Chondrocyte (in vitro differentiated cells): Measurements from ENCODE around the gene TTLL5. TPM values are rescaled to one million over a fixed set of nuclear protein-coding genes. Genes with fewer than 3 reads are reported as not detected.

Experiments used
- DNase-seq: peaks from one replicate; pipeline ENCODE4 v3.0.0; 2021; ENCODE audit warnings: mixed read lengths, low spot score
- H3K27ac Mint-ChIP-seq: one replicate; pipeline ENCODE4 v1.8.0; 2021; ENCODE audit warnings: mild to moderate bottlenecking, moderate library complexity, mixed read lengths; ENCODE audit not compliant: unreplicated experiment
- H3K27me3 Mint-ChIP-seq: 2 replicates; pipeline ENCODE4 v1.8.0; 2021; ENCODE audit warnings: low read depth, mixed read lengths
- H3K36me3 Mint-ChIP-seq: 2 replicates; pipeline ENCODE4 v1.8.0; 2021; ENCODE audit warnings: low read depth, mixed read lengths
- H3K4me1 Mint-ChIP-seq: 2 replicates; pipeline ENCODE4 v1.8.0; 2021; ENCODE audit warnings: low read depth, mild to moderate bottlenecking, mixed read lengths
- H3K4me3 Mint-ChIP-seq: one replicate; pipeline ENCODE4 v1.8.0; 2021; ENCODE audit warnings: mild to moderate bottlenecking, moderate library complexity, mixed read lengths; ENCODE audit not compliant: unreplicated experiment
- H3K9me3 Mint-ChIP-seq: 2 replicates; pipeline ENCODE4 v1.8.0; 2021; ENCODE audit warnings: low read depth, mixed read lengths
- total RNA-seq: library from RNA; stranded (reverse); gene quantifications from 3 replicates; pipeline ENCODE4 v1.2.1, GENCODE V29; 2021
- TF ChIP-seq, protein P1 (sequence below): fragments of 200-600 bp; sonication (generic); IDR thresholded peaks from 2 replicates; pipeline ENCODE4 v1.5.0; 2021; ENCODE audit warnings: antibody characterized with exemption, mild to moderate bottlenecking, moderate library complexity

Gene TTLL5
- total RNA-seq, 1 donor from 2014 or later: 22.1 TPM

DNA sequence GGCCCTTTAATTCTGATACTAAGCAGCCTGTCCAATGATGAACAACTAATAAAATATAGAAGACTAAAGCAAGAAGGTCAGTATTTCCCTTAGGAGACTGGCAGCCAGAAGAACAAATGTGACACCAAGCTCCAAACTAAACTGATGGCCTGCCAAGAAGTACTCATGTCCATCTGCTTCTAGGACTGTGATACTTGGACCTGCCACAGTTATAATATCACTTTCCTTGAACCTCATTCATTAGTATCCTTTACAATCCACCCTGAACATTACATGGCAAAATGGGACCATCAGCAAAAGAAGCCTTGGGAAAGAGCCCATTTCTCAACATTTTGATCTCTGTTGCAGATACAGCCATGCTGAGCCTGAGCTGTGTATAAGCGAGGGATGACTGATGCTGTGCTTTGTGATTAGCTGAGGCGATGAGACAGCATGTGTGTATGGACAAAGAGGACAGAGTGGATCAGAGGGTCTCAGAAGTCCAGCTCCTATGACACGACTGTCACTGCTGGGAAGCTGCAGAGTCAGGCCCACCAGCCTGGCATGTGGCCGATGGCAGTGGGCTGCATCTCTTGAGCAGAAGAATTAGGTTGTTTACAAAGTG is 246.8 kb downstream of the TTLL5 start:
- Mint-ChIP-seq H3K27me3 (no peaks in the 10 kb centered on the region), H3K4me3 (no peak overlapping the region), H3K36me3 (peaks cover 4% of the 10 kb centered on the region), H3K27ac (no peak overlapping the region), H3K9me3 (no peaks in the 10 kb centered on the region), H3K4me1 (peaks cover 29% of the 10 kb centered on the region)
- DNase-seq: no peak
- TF ChIP-seq, protein P1, sequence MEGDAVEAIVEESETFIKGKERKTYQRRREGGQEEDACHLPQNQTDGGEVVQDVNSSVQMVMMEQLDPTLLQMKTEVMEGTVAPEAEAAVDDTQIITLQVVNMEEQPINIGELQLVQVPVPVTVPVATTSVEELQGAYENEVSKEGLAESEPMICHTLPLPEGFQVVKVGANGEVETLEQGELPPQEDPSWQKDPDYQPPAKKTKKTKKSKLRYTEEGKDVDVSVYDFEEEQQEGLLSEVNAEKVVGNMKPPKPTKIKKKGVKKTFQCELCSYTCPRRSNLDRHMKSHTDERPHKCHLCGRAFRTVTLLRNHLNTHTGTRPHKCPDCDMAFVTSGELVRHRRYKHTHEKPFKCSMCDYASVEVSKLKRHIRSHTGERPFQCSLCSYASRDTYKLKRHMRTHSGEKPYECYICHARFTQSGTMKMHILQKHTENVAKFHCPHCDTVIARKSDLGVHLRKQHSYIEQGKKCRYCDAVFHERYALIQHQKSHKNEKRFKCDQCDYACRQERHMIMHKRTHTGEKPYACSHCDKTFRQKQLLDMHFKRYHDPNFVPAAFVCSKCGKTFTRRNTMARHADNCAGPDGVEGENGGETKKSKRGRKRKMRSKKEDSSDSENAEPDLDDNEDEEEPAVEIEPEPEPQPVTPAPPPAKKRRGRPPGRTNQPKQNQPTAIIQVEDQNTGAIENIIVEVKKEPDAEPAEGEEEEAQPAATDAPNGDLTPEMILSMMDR: no peak

DNA sequence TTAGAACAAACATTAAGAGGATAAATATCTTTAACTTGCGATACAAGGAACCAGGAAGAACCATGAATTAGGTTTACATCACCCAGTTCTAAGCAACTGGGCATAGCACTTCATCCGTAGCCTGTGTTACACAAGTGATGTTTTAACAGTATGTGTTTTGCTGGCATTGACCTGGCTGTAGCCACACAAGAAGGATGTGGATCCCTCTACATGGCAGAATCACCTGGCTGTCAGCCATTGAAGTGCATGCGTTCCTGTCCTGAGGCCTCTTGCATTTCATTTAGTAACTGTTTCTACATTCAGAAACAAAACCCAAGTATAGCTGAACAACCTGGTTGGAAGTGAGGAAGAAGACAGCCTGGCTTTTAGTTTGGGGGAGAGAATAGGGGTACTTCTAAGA is 248.6 kb downstream of the TTLL5 start:
- Mint-ChIP-seq H3K27me3 (no peaks in the 10 kb centered on the region), H3K36me3 (no peaks in the 10 kb centered on the region), H3K4me3 (no peak overlapping the region), H3K9me3 (no peaks in the 10 kb centered on the region), H3K4me1 (peaks cover 24% of the 10 kb centered on the region), H3K27ac (no peak overlapping the region)
- DNase-seq: no peak
- TF ChIP-seq, protein P1: no peak

DNA sequence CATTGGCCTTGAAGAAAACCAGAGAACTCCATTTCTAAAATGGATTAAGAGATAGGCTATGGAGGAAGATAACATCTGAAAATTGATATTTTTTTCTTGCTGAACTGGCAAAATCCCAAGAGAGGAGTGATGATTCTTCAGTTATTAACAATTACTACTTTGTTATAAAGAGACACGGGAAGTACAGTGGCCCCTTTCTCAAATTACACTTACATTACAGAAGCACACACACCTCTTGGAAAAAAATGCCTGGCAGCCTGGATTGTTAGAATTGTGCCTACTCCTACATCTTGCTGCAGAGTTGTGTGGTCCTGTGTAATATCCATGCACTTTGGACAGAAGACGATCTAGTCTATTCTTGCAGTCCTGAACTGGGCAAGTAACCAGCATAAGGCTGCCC is 249.0 kb downstream of the TTLL5 start:
- no peak for DNase-seq
- no peaks in the 10 kb centered on the region for H3K27me3 Mint-ChIP-seq
- H3K27ac Mint-ChIP-seq: no peak overlapping the region
- H3K4me1 Mint-ChIP-seq: peaks cover 21% of the 10 kb centered on the region
- no peaks in the 10 kb centered on the region for H3K36me3 Mint-ChIP-seq
- TF ChIP-seq, protein P1: no peak
- H3K9me3 Mint-ChIP-seq: no peaks in the 10 kb centered on the region
- no peak overlapping the region for H3K4me3 Mint-ChIP-seq

DNA sequence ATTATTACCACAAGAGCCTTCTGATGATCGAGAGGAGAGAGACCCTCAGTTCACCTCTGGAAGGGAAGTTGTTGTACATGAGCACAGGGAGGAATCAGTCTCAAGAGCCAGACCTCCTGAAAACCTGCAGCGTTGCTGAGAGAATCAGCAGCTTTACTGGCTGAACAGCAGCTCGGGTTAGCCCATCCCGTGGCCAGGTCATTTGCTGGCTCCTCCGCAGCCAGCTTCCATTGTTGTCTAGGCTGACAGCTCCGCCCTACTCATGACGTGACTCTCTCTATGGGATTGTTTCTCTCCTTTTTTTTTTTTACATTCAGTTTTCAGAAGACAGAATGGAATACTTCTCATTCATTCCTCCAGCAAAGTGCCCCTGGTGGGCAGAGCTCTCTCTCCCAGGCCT is 250.8 kb downstream of the TTLL5 start:
- no peak for DNase-seq
- H3K27ac Mint-ChIP-seq: no peak overlapping the region
- TF ChIP-seq, protein P1: no peak
- no peak overlapping the region for H3K4me3 Mint-ChIP-seq
- no peaks in the 10 kb centered on the region for H3K27me3 Mint-ChIP-seq
- H3K36me3 Mint-ChIP-seq: no peaks in the 10 kb centered on the region
- peaks cover 3% of the 10 kb centered on the region for H3K4me1 Mint-ChIP-seq
- no peaks in the 10 kb centered on the region for H3K9me3 Mint-ChIP-seq

DNA sequence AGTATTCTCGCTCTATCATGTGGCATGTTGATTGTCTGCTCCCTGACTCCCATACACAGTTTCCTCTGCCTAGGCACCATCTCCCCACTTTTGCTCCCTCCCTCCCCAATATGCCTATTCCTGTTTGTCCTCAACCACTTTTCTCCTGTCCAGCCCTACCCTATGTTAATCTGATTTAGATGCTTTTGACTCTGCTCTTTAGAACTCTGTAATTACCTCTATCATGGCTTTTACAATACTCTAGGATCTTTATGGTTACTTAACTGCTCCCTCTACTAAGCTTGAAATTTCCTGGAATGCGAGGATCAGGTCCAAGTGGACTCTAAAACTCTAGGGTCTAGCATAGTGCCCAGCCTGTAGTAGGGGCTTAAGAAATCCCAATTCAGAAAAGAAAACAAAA is 252.1 kb downstream of the TTLL5 start:
- DNase-seq: no peak
- Mint-ChIP-seq H3K36me3 (no peaks in the 10 kb centered on the region), H3K9me3 (no peaks in the 10 kb centered on the region), H3K4me1 (no peaks in the 10 kb centered on the region), H3K27me3 (no peaks in the 10 kb centered on the region), H3K4me3 (no peak overlapping the region), H3K27ac (no peak overlapping the region)
- TF ChIP-seq, protein P1: no peak
